Activated T-helper 9 cell treated with anti-CD3 and anti-CD28 coated beads, Interleukin-2, amount 50 U/mL, for 16 hours (primary cell): ENCODE measurements around the gene PAIP2.
"Not testable (repeated sequence)": the region's sequence is repeated elsewhere in the genome, so short reads cannot be mapped to it uniquely, and the experiment has no call there.

Experiments used
- DNase-seq: peaks from one replicate; pipeline ENCODE4 v3.0.0-alpha.2; 2020; ENCODE audit warnings: low read depth

Gene PAIP2

GRCh38 chr5:139315056-139315615 lies 26.5 kb upstream of the PAIP2 start:
- DNase-seq, result no peak

GRCh38 chr5:139335811-139336210 lies 5.8 kb upstream of the PAIP2 start:
- no peak for DNase-seq

GRCh38 chr5:139340051-139340450 lies 1.6 kb upstream of the PAIP2 start:
- DNase-seq, result no peak

GRCh38 chr5:139341187-139341688 lies 416 bp upstream of the PAIP2 start:
- no peak for DNase-seq

- no peak for DNase-seq
Observed at GRCh38 chr5:139342423-139342723, 719 bp downstream of the PAIP2 start.

GRCh38 chr5:139343476-139343875 lies 1.8 kb downstream of the PAIP2 start:
- no peak for DNase-seq

- DNase-seq, result no peak
Observed at GRCh38 chr5:139344177-139344576, 2.5 kb downstream of the PAIP2 start.

- DNase-seq, result not testable (repeated sequence)
Observed at GRCh38 chr5:139345442-139345841, 3.8 kb downstream of the PAIP2 start.

- DNase-seq, result not testable (repeated sequence)
Observed at GRCh38 chr5:139347863-139348262, 6.2 kb downstream of the PAIP2 start.

- DNase-seq, result no peak
Observed at GRCh38 chr5:139354186-139354585, 12.5 kb downstream of the PAIP2 start.

- not testable (repeated sequence) for DNase-seq
Observed at GRCh38 chr5:139355900-139356299, 14.2 kb downstream of the PAIP2 start.

- DNase-seq, result no peak
Observed at GRCh38 chr5:139358064-139358463, 16.4 kb downstream of the PAIP2 start.

- DNase-seq, result no peak
Observed at GRCh38 chr5:139360384-139360783, 18.7 kb downstream of the PAIP2 start.

- no peak for DNase-seq
Observed at GRCh38 chr5:139361835-139362429, 20.3 kb downstream of the PAIP2 start.

- no peak for DNase-seq
Observed at GRCh38 chr5:139363937-139364336, 22.3 kb downstream of the PAIP2 start.

- DNase-seq, result no peak
Observed at GRCh38 chr5:139364466-139364865, 22.8 kb downstream of the PAIP2 start.

- DNase-seq, result no peak
Observed at GRCh38 chr5:139368613-139369012, 27.0 kb downstream of the PAIP2 start.

GRCh38 chr5:139369181-139369580 lies 27.5 kb downstream of the PAIP2 start:
- DNase-seq, result no peak

- DNase-seq, result no peak
Observed at GRCh38 chr5:139371482-139372435, 30.1 kb downstream of the PAIP2 start.

GRCh38 chr5:139374909-139375308 lies 33.3 kb downstream of the PAIP2 start:
- DNase-seq, result no peak

- DNase-seq, result no peak
Observed at GRCh38 chr5:139376364-139376763, 34.7 kb downstream of the PAIP2 start.

GRCh38 chr5:139377226-139377625 lies 35.6 kb downstream of the PAIP2 start:
- no peak for DNase-seq
